Activated T-helper 17 cell treated with anti-CD3 and anti-CD28 coated beads, Interleukin-2, amount 50 U/mL, for 72 hours (primary cell): Measurements from ENCODE around the gene THSD8. TPM values are rescaled to one million over a fixed set of nuclear protein-coding genes. Genes with fewer than 3 reads are reported as not detected.
"Not testable (repeated sequence)": the region's sequence is repeated elsewhere in the genome, so short reads cannot be mapped to it uniquely, and the experiment has no call there.

Experiments
- ATAC-seq: fragments of 150-1000 bp; cut with Tn5 transposase; replicated peaks from 2 replicates; pipeline ENCODE4 v1.10.0; 2021; ENCODE audit warnings: mild to moderate bottlenecking, moderate library complexity
- H3K27ac Mint-ChIP-seq: one replicate; pipeline ENCODE4 v1.8.0; 2022; ENCODE audit warnings: mixed read lengths
- H3K27me3 Mint-ChIP-seq: one replicate; pipeline ENCODE4 v1.8.0; 2022; ENCODE audit warnings: mixed read lengths
- H3K36me3 Mint-ChIP-seq: one replicate; pipeline ENCODE4 v1.8.0; 2022; ENCODE audit warnings: low read depth, mild to moderate bottlenecking, mixed read lengths
- H3K4me1 Mint-ChIP-seq: one replicate; pipeline ENCODE4 v1.8.0; 2022; ENCODE audit warnings: mixed read lengths
- H3K4me3 Mint-ChIP-seq: one replicate; pipeline ENCODE4 v1.8.0; 2022; ENCODE audit warnings: mild to moderate bottlenecking, mixed read lengths
- H3K9me3 Mint-ChIP-seq: one replicate; pipeline ENCODE4 v1.8.0; 2022; ENCODE audit warnings: mixed read lengths
- total RNA-seq, 2 donors: library from RNA; stranded (reverse); gene quantifications; one replicate each; pipeline ENCODE4 v1.2.3, GENCODE V29; 2022

THSD8 gene
- total RNA-seq, 2 donors from 2014 or later: 25.5 to 32.7 TPM

DNA sequence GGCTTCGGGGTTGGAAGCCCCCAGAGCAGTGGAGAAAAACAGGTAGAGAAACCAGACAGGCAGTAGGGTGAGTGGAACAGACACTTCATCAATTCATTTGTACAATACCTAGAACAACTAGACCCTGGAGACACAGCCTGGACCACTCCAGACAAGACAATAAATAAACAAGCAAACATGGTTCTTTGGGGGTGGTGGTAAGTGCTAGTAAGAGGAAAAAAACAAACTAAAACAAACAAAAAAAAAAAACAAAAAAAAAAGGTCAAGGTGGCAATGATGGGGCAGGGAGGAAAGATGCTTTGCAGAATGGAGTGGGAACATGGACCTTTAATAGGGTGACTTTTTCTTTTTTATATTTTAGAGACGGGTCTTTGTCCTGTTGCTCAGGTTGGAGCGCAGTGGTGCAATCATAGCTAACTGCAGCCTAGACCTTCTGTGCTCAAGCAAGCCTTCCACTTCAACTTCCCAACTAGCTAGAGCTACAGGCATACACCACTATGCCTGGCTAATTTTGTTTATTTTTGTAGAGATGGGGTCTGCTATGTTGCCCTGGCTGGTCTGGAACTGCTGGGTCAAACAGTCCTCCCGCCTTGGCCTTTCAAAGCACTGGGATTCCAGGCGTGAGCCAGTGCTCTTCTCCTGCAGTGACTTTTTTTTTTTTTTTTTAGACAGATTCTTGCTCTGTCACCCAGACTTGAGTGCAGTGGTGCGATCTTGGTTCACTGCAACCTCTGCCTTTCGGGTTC, 7.5 kb upstream of the THSD8 start:
- Mint-ChIP-seq H3K36me3 (peaks cover 71% of the 10 kb centered on the region), H3K4me1 (peaks cover 17% of the 10 kb centered on the region), H3K4me3 (peak overlapping the region; percentile 97), H3K9me3 (no peaks in the 10 kb centered on the region), H3K27ac (peak overlapping the region; percentile 94), H3K27me3 (no peaks in the 10 kb centered on the region)
- no peak for ATAC-seq

DNA sequence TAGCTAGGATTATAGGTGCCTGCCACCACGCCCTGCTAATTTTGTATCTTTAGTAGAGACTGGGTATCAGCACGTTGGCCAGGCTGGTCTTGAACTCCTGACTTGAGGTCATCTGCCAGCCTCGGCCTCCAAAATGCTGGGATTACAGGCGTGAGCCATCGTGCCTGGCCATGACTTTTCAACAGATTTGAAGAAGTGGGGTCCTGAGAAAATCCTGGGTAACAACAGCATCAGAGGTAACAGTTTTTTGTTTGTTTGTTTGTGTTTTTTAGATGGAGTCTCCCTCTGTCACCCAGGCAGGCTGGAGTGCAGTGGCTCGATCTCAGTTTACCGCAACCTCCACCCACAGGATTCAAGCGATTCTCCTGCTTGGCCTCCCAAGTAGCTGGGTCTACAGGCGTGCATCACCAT, 6.9 kb upstream of the THSD8 start:
- H3K4me1 Mint-ChIP-seq: peaks cover 17% of the 10 kb centered on the region
- peak overlapping the region; percentile 94 for H3K27ac Mint-ChIP-seq
- no peaks in the 10 kb centered on the region for H3K9me3 Mint-ChIP-seq
- H3K4me3 Mint-ChIP-seq: peak overlapping the region; percentile 97
- H3K36me3 Mint-ChIP-seq: peaks cover 76% of the 10 kb centered on the region
- H3K27me3 Mint-ChIP-seq: no peaks in the 10 kb centered on the region
- ATAC-seq: no peak

DNA sequence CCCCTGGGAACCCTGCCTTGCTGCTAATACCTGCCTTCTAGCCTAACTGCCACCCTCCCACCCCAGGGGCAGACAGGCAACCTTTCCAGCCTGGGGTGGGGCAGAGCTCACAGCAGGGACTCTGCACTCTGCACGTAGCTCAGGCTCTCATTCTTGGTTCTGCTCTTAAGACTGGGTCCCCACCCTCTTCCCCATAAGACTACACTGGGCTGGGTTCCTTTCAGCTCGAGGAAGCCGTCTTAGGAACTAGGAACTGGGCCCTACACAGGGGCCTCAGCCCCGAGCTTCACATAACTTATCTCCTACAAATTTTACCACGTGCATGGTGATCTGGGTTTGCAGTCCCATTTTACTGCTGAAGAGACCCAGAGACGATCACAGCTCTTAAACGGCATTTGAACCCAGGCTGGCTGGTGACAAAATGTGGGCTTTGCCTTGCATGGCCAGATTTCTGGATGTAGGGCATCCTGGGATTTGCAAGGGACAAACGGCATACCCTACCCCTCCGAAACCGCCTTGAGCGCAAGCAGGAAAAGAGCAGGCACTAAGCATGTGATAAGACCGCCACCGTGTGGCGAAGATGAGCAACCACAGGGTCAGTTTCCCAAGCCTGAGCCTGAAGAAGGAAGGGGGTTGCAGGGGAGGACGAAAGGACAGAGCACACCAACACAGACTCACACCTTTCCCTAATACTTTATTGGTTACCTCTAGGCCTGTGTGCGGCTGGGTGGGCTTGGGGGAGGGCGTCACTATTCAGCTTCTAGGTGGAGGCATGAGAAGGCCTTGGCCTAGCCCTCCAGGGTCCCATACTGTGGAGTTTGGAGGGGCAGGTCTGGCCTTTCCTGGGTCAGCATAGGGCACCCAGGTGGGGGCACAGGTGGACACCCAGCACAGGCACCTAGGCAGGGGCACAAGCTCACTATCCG, 5.5 kb upstream of the THSD8 start:
- peak; percentile 11 for ATAC-seq
- peaks cover 80% of the 10 kb centered on the region for H3K36me3 Mint-ChIP-seq
- H3K27ac Mint-ChIP-seq: peak overlapping the region; percentile 81
- no peaks in the 10 kb centered on the region for H3K27me3 Mint-ChIP-seq
- no peaks in the 10 kb centered on the region for H3K9me3 Mint-ChIP-seq
- H3K4me3 Mint-ChIP-seq: peak overlapping the region; percentile 97
- peaks cover 17% of the 10 kb centered on the region for H3K4me1 Mint-ChIP-seq

DNA sequence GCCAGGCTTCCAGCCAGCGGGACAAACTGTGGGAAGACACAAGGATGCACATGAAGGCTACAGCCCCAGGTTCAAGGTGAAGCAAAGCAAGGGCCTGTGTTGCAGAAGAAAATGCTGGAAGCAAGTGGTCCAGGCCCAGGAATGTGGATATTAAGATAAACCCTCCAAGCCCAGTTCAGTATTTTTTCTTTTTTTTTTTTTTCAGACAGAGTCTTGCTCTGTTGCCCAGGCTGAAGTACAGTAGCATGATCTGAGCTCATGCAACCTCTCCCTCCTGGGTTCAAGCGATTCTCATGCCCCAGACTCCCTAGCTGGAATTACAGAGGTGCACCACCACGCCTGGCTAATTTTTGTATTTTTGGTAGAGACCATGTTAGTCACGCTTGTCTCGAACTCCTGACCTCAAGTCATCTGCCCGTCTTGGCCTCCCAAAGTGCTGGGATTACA, 4.7 kb upstream of the THSD8 start:
- Mint-ChIP-seq H3K27ac (no peak overlapping the region), H3K4me1 (peaks cover 18% of the 10 kb centered on the region), H3K4me3 (no peak overlapping the region), H3K27me3 (no peaks in the 10 kb centered on the region), H3K9me3 (no peaks in the 10 kb centered on the region), H3K36me3 (peaks cover 73% of the 10 kb centered on the region)
- ATAC-seq: no peak

GRCh38 chr19:12797607-12798006, 4.3 kb upstream of the THSD8 start:
- H3K9me3 Mint-ChIP-seq, H3K27me3 Mint-ChIP-seq, ATAC-seq, H3K4me3 Mint-ChIP-seq, H3K27ac Mint-ChIP-seq: not testable (repeated sequence)
- Mint-ChIP-seq H3K36me3 (peaks cover 69% of the 10 kb centered on the region), H3K4me1 (peaks cover 23% of the 10 kb centered on the region)

GRCh38 chr19:12799742-12800465, 2.0 kb upstream of the THSD8 start:
- Mint-ChIP-seq H3K4me3 (peak overlapping the region; percentile 83), H3K36me3 (peaks cover 50% of the 10 kb centered on the region), H3K27ac (no peak overlapping the region), H3K4me1 (peaks cover 18% of the 10 kb centered on the region), H3K9me3 (no peaks in the 10 kb centered on the region), H3K27me3 (no peaks in the 10 kb centered on the region)
- ATAC-seq: no peak

DNA sequence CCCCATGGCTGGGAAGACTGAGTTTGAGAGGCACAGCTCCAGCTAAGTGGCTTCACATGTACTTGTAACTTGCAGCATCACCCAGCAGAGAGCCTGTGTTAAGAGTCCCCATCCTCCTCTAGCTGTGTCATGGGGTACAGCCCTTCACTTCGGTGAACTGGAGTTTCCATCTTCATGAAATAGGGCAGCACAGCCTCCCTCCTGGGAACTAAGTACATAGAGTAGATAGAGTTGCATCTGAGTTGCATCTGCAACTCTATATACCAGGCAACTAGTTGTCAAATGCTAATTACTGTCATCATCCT, 1.5 kb upstream of the THSD8 start:
- H3K9me3 Mint-ChIP-seq: no peaks in the 10 kb centered on the region
- no peaks in the 10 kb centered on the region for H3K27me3 Mint-ChIP-seq
- ATAC-seq: no peak
- H3K4me1 Mint-ChIP-seq: peaks cover 18% of the 10 kb centered on the region
- H3K36me3 Mint-ChIP-seq: peaks cover 50% of the 10 kb centered on the region
- H3K27ac Mint-ChIP-seq: peak overlapping the region; percentile 75
- peak overlapping the region; percentile 83 for H3K4me3 Mint-ChIP-seq

- peak; percentile 49 for ATAC-seq
- H3K9me3 Mint-ChIP-seq: no peaks in the 10 kb centered on the region
- H3K4me3 Mint-ChIP-seq: peak overlapping the region; percentile 83
- peaks cover 50% of the 10 kb centered on the region for H3K36me3 Mint-ChIP-seq
- peaks cover 13% of the 10 kb centered on the region for H3K4me1 Mint-ChIP-seq
- H3K27me3 Mint-ChIP-seq: no peaks in the 10 kb centered on the region
- H3K27ac Mint-ChIP-seq: peak overlapping the region; percentile 75
Observed at GRCh38 chr19:12800923-12801465, 875 bp upstream of the THSD8 start.

- peak overlapping the region; percentile 83 for H3K4me3 Mint-ChIP-seq
- H3K27ac Mint-ChIP-seq: peak overlapping the region; percentile 36
- H3K4me1 Mint-ChIP-seq: peaks cover 14% of the 10 kb centered on the region
- no peaks in the 10 kb centered on the region for H3K9me3 Mint-ChIP-seq
- no peak for ATAC-seq
- H3K36me3 Mint-ChIP-seq: peaks cover 49% of the 10 kb centered on the region
- H3K27me3 Mint-ChIP-seq: no peaks in the 10 kb centered on the region
Observed at GRCh38 chr19:12802267-12803106, 618 bp downstream of the THSD8 start.

- no peak for ATAC-seq
- H3K36me3 Mint-ChIP-seq: peaks cover 51% of the 10 kb centered on the region
- no peak overlapping the region for H3K27ac Mint-ChIP-seq
- H3K9me3 Mint-ChIP-seq: no peaks in the 10 kb centered on the region
- H3K27me3 Mint-ChIP-seq: no peaks in the 10 kb centered on the region
- peaks cover 14% of the 10 kb centered on the region for H3K4me1 Mint-ChIP-seq
- H3K4me3 Mint-ChIP-seq: no peak overlapping the region
Observed at GRCh38 chr19:12804051-12804450, 2.2 kb downstream of the THSD8 start.

DNA sequence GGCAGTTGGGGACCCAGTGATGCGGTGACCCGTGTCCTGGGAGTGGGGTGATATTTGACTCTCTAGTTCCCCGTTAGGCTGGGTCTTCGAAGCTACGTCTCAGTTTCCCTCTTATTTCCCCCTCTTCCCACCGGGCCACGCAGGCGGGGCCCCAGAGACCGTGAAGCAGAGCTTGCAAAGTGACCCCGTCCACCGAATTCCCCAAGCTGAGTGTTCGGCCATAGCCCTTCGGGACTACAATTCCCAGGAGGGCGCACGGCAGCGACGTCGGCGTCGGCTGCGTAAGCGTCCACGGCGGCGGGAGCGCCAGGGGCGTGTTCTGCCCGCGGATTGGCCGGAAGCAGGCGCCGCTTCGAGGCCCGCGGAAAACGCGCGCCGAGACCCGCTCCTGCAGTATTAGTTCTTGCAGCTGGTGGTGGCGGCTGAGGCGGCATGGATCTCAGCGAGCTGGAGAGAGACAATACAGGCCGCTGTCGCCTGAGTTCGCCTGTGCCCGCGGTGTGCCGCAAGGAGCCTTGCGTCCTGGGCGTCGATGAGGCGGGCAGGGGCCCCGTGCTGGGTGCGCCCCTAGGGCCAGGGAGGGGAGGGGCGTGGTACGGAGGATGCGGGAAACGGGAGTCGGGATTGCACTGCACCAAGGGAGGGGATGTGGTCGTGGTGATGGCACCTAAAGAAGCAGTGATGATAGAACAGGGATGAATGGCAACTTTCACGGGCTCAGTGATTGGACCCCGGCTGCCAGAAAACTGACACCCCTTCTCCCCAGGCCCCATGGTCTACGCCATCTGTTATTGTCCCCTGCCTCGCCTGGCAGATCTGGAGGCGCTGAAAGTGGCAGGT, 4.6 kb downstream of the THSD8 start, which contains the start of gene RNASEH2A:
Gene RNASEH2A, plus strand, starts transcription at position 343 of the 840 bp plus-strand sequence. Its CDS starts 90 bp downstream, at position 433.
- ATAC-seq: peak; percentile 92
- peak within 1 kb of the TSS; percentile 94 for H3K27ac Mint-ChIP-seq
- H3K4me1 Mint-ChIP-seq: peaks cover 14% of the 10 kb centered on the region
- peaks cover 47% of the 10 kb centered on the region for H3K36me3 Mint-ChIP-seq
- H3K9me3 Mint-ChIP-seq: no peaks in the 10 kb centered on the region
- no peaks in the 10 kb centered on the region for H3K27me3 Mint-ChIP-seq
- peak within 1 kb of the TSS; percentile 95 for H3K4me3 Mint-ChIP-seq

DNA sequence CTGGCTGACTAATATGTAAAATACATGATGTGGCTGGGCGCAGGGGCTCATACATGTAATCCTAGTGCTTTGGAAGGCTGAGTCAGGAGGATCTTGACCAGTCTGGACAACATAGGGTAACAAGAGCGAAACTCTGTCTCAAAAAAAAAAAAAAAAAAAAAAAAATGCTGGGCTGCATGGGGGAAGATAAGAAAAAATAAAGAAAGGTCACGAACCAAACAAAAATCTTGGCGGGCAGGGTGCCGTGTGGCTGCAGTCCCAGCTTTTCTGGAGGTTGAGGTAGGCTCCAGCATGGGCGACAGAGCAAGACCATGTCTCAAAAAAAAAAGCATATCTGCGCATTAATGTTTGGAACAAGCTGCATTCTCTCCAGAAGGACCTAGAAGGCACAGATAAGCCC, 13.2 kb downstream of the THSD8 start:
- no peak overlapping the region for H3K4me3 Mint-ChIP-seq
- peaks cover 51% of the 10 kb centered on the region for H3K36me3 Mint-ChIP-seq
- H3K9me3 Mint-ChIP-seq: no peaks in the 10 kb centered on the region
- no peak for ATAC-seq
- H3K4me1 Mint-ChIP-seq: no peaks in the 10 kb centered on the region
- no peak overlapping the region for H3K27ac Mint-ChIP-seq
- no peaks in the 10 kb centered on the region for H3K27me3 Mint-ChIP-seq

DNA sequence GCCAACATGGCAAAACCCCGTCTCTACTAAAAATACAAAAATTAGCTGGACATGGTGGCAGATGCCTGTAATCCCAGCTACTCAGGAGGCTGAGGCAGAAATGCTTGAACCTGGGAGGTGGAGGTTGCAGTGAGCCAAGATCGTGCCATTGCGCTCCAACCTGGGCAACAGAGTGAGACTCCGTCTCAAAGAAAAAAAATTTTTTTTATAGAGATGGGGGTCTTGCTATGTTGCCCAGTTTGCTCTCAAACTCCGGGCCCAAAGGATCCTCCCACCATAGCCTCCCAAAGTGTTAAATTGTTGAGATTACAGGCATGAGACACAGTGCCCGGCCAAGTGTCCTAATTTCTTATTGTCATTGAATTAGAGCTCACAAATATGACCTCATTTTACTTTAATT, 15.3 kb downstream of the THSD8 start:
- not testable (repeated sequence) for H3K4me1 Mint-ChIP-seq, H3K4me3 Mint-ChIP-seq, ATAC-seq, H3K9me3 Mint-ChIP-seq, H3K27ac Mint-ChIP-seq, H3K27me3 Mint-ChIP-seq
- H3K36me3 Mint-ChIP-seq: peaks cover 33% of the 10 kb centered on the region
